BJ (cell line): ENCODE data around the gene SLC43A2. TPM values are rescaled to one million over a fixed set of nuclear protein-coding genes. Genes with fewer than 3 reads are reported as not detected.

ENCODE experiments used
- CTCF ChIA-PET: fragments of 350-600 bp; formaldehyde crosslinking; extraction: SDS; loops from one replicate; lab custom pipeline; 2021; ENCODE audit warnings: antibody characterized with exemption, inconsistent platforms; lab: Yijun Ruan, JAX
- POLR2A ChIA-PET: fragments of 300-600 bp; sonication (Branson Sonifier 250); formaldehyde crosslinking; extraction: SDS; loops from one replicate; lab custom pipeline; 2021; ENCODE audit warnings: antibody characterized with exemption; lab: Charles Lee
- DNase-seq: peaks from one replicate; pipeline ENCODE4 v3.0.0-alpha.2; 2011; ENCODE audit warnings: low read depth
- H3K27me3 ChIP-seq: 2 replicates; pipeline ENCODE4 v1.6.0; 2011; ENCODE audit warnings: low read length; ENCODE audit not compliant: control insufficient read depth, insufficient read depth
- H3K36me3 ChIP-seq: 2 replicates; pipeline ENCODE4 v1.5.1; 2011; ENCODE audit warnings: low read length; ENCODE audit not compliant: control insufficient read depth, insufficient read depth
- H3K4me3 ChIP-seq: 2 replicates; pipeline ENCODE4 v1.5.1; 2011; ENCODE audit warnings: low read depth, mild to moderate bottlenecking, control low read depth, low read length
- polyA plus RNA-seq: library from polyadenylated mRNA; depleted of rRNA; stranded (reverse); fragments of >200 nt; gene quantifications from 2 replicates; pipeline ENCODE4 v1.2.3, GENCODE V29; 2011
- TF ChIP-seq, protein P1 (sequence below): IDR thresholded peaks from 2 replicates; pipeline ENCODE4 v1.5.1; 2011; ENCODE audit warnings: low read depth, mild to moderate bottlenecking, control low read depth, inconsistent platforms, low read length, moderate library complexity; ENCODE audit not compliant: insufficient read depth

SLC43A2 gene
- polyA plus RNA-seq, 1 experiment, result 8.9 TPM

DNA sequence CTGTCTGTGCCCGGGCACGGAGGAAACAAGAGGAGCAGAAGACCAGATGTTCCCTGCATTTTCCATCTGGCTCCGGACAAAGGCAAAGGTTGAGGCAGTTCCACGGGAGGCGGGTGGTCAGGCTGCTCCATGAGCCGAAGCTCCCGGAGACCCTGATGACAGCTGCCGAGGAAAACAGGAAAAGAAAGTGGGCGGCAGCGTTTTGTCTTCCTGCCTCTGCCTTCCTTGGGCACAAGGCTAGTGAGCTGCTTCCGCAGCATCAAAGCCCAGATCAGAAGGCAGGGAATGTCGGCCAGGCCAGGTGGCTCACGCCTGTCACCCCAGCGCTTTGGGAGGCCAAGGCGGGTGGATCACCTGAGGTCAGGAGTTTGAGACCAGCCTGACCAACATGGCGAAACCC, 16.2 kb downstream of the SLC43A2 start:
- ChIA-PET POLR2A (no interaction called here), CTCF (interaction anchor here (0.6 to 1.3 kb wide), 2 partner anchors 35 to 38 kb away, joined by 3 read pairs; no protein-coding TSS in a partner anchor)
- Histone ChIP-seq H3K36me3 (no peaks in the 10 kb centered on the region), H3K27me3 (no peaks in the 10 kb centered on the region), H3K4me3 (no peak overlapping the region)
- no peak for DNase-seq
- TF ChIP-seq, protein P1, sequence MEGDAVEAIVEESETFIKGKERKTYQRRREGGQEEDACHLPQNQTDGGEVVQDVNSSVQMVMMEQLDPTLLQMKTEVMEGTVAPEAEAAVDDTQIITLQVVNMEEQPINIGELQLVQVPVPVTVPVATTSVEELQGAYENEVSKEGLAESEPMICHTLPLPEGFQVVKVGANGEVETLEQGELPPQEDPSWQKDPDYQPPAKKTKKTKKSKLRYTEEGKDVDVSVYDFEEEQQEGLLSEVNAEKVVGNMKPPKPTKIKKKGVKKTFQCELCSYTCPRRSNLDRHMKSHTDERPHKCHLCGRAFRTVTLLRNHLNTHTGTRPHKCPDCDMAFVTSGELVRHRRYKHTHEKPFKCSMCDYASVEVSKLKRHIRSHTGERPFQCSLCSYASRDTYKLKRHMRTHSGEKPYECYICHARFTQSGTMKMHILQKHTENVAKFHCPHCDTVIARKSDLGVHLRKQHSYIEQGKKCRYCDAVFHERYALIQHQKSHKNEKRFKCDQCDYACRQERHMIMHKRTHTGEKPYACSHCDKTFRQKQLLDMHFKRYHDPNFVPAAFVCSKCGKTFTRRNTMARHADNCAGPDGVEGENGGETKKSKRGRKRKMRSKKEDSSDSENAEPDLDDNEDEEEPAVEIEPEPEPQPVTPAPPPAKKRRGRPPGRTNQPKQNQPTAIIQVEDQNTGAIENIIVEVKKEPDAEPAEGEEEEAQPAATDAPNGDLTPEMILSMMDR, result no peak

DNA sequence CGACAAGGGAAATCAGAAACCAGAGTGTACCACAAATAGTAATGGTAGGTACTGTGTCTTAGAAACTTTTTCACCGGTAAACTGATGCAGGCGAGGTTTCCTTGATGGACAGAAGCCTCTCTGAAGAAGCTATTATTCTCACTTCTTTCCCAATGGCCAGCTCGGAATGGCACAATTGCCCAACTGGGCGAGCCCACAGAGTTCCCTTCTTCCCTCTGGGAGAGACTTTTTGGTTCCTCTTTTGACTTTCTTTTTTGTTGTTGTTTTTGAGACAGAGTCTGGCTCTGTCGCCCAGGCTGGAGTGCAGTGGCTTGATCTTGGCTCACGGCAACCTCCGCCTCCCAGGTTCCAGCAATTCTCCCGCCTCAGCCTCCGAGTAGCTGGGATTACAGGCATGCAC, 16.9 kb downstream of the SLC43A2 start:
- POLR2A ChIA-PET, result no interaction called here
- DNase-seq, result no peak
- no peaks in the 10 kb centered on the region for H3K27me3 ChIP-seq

DNA sequence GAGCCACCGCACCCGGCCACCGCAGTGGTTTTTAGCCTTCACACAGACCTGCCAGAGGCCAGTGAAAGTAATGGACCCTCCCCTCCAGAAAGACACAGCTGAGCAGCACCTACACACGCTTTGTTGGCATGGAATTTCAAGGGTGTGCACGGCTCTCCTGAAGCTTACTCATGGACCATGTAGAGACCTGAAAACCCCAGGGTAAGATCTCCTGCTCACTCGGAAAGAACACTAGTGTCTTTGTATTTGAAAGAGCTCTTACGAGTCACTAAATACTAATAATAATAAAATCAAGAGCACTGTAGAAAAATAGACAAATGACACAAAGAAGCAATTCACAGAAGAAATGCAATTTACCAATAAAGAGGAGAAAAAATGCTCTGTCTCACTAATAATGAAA, 20.0 kb downstream of the SLC43A2 start:
- POLR2A ChIA-PET, result no interaction called here
- DNase-seq, result no peak
- TF ChIP-seq, protein P1, result no peak

More for the DNA sequence above, 16.9 kb downstream of the SLC43A2 start:
- CTCF ChIA-PET, result interaction anchor here (1.2 kb wide), 1 partner anchor 37 kb away, joined by 3 read pairs; no protein-coding TSS in a partner anchor
- Histone ChIP-seq H3K4me3 (no peak overlapping the region), H3K36me3 (no peaks in the 10 kb centered on the region)
- TF ChIP-seq, protein P1, result no peak

DNA sequence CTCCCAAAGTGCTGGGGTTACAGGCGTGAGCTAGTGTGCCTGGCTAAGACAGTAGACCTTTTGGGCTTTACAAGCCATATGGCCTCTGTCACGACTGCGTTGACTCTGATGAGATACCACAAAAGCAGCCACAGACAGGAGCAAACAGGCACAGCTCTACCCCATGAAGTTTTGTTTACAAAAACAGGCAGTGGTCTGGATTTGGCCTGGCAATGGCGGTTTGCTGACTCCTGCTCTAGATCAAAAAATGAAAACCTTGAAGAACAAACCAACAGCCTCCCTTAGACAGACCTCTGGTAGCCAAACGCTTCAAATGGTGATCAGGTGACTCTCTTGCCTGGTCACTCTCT, 20.7 kb downstream of the SLC43A2 start:
- Histone ChIP-seq H3K36me3 (no peaks in the 10 kb centered on the region), H3K27me3 (no peaks in the 10 kb centered on the region), H3K4me3 (no peak overlapping the region)
- CTCF ChIA-PET, result interaction anchor here (1.5 kb wide), 1 partner anchor 33 kb away, joined by 5 read pairs; no protein-coding TSS in a partner anchor
- DNase-seq, result no peak
- TF ChIP-seq, protein P1, result no peak
- POLR2A ChIA-PET, result no interaction called here

More for the DNA sequence above, 20.0 kb downstream of the SLC43A2 start:
- no peak overlapping the region for H3K4me3 ChIP-seq
- CTCF ChIA-PET, result no interaction called here
- H3K36me3 ChIP-seq, result no peaks in the 10 kb centered on the region
- H3K27me3 ChIP-seq, result no peaks in the 10 kb centered on the region

DNA sequence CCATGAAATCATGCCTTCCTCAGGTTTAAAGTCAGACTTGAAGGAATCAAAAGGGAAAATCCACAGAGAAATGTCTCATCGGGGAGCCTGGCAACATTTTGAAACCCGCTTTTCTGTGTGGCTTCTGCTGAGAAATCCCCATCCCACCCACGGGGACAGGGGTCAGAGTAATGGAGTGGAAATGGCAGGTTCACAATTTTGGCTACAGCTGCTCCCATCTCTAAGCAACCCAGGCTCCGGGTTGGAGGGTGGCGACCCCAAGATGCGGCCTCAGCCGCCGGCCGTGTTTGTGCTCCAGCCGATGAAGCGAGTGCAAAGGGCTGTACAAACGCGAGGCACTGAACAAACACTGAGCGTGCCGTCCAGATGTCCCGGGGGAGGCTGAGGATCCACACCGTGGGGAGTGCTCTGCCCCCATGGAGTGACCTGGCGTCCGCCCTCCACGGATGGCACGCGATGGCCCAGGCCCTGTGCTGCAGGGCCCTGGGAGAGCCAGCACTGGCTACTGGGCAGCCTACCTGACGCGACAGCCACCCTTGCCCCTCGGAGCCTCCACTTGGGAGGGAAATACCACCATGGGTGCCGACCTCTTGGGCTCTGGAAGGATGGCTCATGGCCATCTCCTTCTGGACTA, 22.2 kb downstream of the SLC43A2 start:
- ChIA-PET POLR2A (no interaction called here), CTCF (interaction anchor here (1.3 kb wide), 1 partner anchor 10 kb away, joined by 3 read pairs; no protein-coding TSS in a partner anchor)
- no peak overlapping the region for H3K4me3 ChIP-seq
- DNase-seq, result no peak
- no peaks in the 10 kb centered on the region for H3K36me3 ChIP-seq
- H3K27me3 ChIP-seq, result no peaks in the 10 kb centered on the region
- TF ChIP-seq, protein P1, result no peak
